HL-60 (cell line): Measurements from ENCODE around the gene TTC1.

Experiments
- CTCF ChIP-seq: IDR thresholded peaks from one replicate; pipeline ENCODE4 v1.5.1; 2011; ENCODE audit warnings: low read length, control low read depth, inconsistent platforms; ENCODE audit not compliant: insufficient read depth
- GABPA ChIP-seq: IDR thresholded peaks from 2 replicates; pipeline ENCODE4 v1.6.1; 2012; ENCODE audit warnings: low read depth
- POLR2AphosphoS5 ChIP-seq: IDR thresholded peaks from 2 replicates; pipeline ENCODE4 v1.6.1; 2012; ENCODE audit warnings: low read depth
- REST ChIP-seq: IDR thresholded peaks from 2 replicates; pipeline ENCODE4 v1.6.1; 2012; ENCODE audit warnings: low read depth; ENCODE audit not compliant: insufficient replicate concordance
- SPI1 ChIP-seq: IDR thresholded peaks from 2 replicates; pipeline ENCODE4 v1.6.1; 2012; ENCODE audit warnings: low read depth, mild to moderate bottlenecking, borderline replicate concordance

GRCh38 chr5:160011471-160011870, 2.5 kb downstream of the TTC1 start:
- no peak for TF ChIP-seq POLR2AphosphoS5
- TF ChIP-seq CTCF: no peak
- no peak for TF ChIP-seq REST
- no peak for TF ChIP-seq SPI1
- TF ChIP-seq GABPA: no peak
